Measurements from ENCODE around the gene MRPL40.

- TF ChIP-seq CTCF (IDR thresholded peaks at IDR 0.05; ENCODE audit: poor library complexity, severe bottlenecking) (no peak), EZH2 (IDR thresholded peaks at IDR 0.05; ENCODE audit: borderline replicate concordance, insufficient read depth, low read length, poor library complexity, severe bottlenecking) (no peak), TAF1 (IDR thresholded peaks at IDR 0.05; ENCODE audit: low read depth) (no peak), EP300 (conservative IDR thresholded peaks at IDR 0.05; ENCODE audit: poor library complexity, severe bottlenecking) (no peak), POLR2AphosphoS5 (IDR thresholded peaks at IDR 0.05) (no peak)
Measured at GRCh38 chr22:19394274-19395050, 37.9 kb upstream of the MRPL40 start.
